Measurements from ENCODE around the gene KCNT2. TPM values are rescaled to one million over a fixed set of nuclear protein-coding genes. Genes with fewer than 3 reads are reported as not detected.
A peak's percentile ranks its signal among the peaks of the same experiment; 100 is the strongest.

The KCNT2 gene
- total and polyA plus RNA-seq, 2 of the 8 experiments (the other 6 are each of a cell fraction or from before 2014, with no cell fraction given), result 2.3 to 10.2 TPM

DNA sequence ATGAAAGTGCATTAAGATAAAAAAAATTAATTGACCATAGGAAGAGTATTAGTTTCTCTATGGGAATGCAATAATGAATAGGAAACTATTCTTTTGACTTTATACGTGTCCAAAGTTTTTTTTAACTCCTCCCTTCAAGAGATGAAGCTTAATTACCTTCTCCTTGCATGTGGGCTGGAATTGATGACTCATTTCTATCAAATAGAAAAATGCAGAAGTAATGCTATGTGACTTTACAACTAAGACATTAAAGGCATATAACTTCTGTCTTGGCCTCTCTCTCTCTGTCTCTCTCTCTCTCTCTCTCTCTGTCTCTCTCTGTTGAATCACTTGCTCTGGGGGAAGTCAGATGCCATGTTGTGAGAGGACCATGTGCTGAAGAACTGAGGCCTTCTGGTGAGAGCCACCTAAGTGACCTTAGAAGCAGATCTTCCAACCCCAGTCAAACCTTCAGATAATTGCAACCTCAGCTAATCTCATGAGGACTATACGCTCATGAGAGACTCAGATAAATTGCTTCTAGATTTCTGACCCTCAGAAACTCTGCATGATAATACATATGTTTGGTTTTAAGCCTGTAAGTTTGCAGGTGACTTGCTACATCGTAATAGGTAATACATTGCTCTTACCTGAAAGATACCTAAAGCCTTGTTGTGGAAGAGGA lies 414.2 kb downstream of the KCNT2 start:
- no peaks in the 10 kb centered on the region for H3K36me3 ChIP-seq (ENCODE audit: control insufficient read depth in 2 of 4, insufficient read depth in 4 of 4, low read length in 3 of 4)
- H2BK12ac ChIP-seq (ENCODE audit: low read depth, low read length), result no peak overlapping the region
- no peak overlapping the region for H2BK5ac ChIP-seq (ENCODE audit: low read depth, low read length)
- ChIA-PET POLR2A (ENCODE audit: partially characterized antibody) (no interaction called here), CTCF (ENCODE audit: partially characterized antibody) (no interaction called here)
- H4K8ac ChIP-seq (ENCODE audit: extremely low read depth, insufficient read depth, low read length), result no peak overlapping the region
- H4K5ac ChIP-seq (ENCODE audit: insufficient read length, low read depth, low read length), result no peak overlapping the region
- H4K20me1 ChIP-seq (replicated peaks in 1 of 2; ENCODE audit: control insufficient read depth in 1 of 2, insufficient read depth in 2 of 2, low read length in 2 of 2), result no peaks in the 10 kb centered on the region
- H2BK20ac ChIP-seq (ENCODE audit: low read length), result no peak overlapping the region
- H2AK5ac ChIP-seq (ENCODE audit: low read depth, low read length), result no peak overlapping the region
- 31% methylated on average over 3 of the region's 3 CpGs; no CpG with 5 or more reads in 1 of the 2 experiments for WGBS, 2 experiments (ENCODE audit: extremely low coverage in 1 of 2, insufficient coverage in 1 of 2, insufficient read length in 1 of 2, insufficient replicate concordance in 2 of 2, low coverage in 1 of 2, low lambda C conversion rate in 2 of 2, missing lambda C conversion rate in 1 of 2)
- no peak overlapping the region for H2BK15ac ChIP-seq (ENCODE audit: low read length)
- no peaks in the 10 kb centered on the region for H3K27me3 ChIP-seq (replicated peaks in 1 of 4; ENCODE audit: control insufficient read depth in 3 of 4, extremely low read depth in 1 of 4, insufficient read depth in 3 of 4, low read length in 3 of 4)
- H3K4me3 ChIP-seq (ENCODE audit: extremely low read depth in 1 of 4, insufficient read depth in 2 of 4, low read depth in 3 of 4, low read length in 4 of 4), result no peak overlapping the region
- H3K23ac ChIP-seq (ENCODE audit: insufficient read length), result no peak overlapping the region
- H3K27ac ChIP-seq (ENCODE audit: low read depth, low read length), result no peak overlapping the region
- no peaks in the 10 kb centered on the region for H3K23me2 ChIP-seq (ENCODE audit: low read depth, low read length)
- no peak overlapping the region for H4K91ac ChIP-seq (replicated peaks; ENCODE audit: insufficient read length, low read length)
- DNase-seq (ENCODE audit: low read depth in 1 of 2, low spot score in 2 of 2) (no peak), FAIRE-seq (no peak)
- H3K4ac ChIP-seq (replicated peaks; ENCODE audit: insufficient read length, low read depth, low read length), result no peak overlapping the region
- H3K4me1 ChIP-seq (replicated peaks in 1 of 4; ENCODE audit: control insufficient read depth in 3 of 4, insufficient read depth in 4 of 4, low read length in 3 of 4), result no peaks in the 10 kb centered on the region
- H3K18ac ChIP-seq (ENCODE audit: extremely low read depth, low read length), result no peak overlapping the region
- no peak overlapping the region for H3K56ac ChIP-seq (replicated peaks; ENCODE audit: insufficient read length, low read depth, low read length)
- no peak for TF ChIP-seq SUZ12 (IDR thresholded peaks at IDR 0.05; ENCODE audit: low read length)
- no peak for TF ChIP-seq RXRA (IDR thresholded peaks at IDR 0.05; ENCODE audit: insufficient read depth, low read depth, low read length)
- TF ChIP-seq MAFK (IDR thresholded peaks at IDR 0.05; ENCODE audit: low read depth, low read length), result 0 out of 2 replicates have a peak, but pooled peaks have one; percentile 23
- TF ChIP-seq CBX5 (IDR thresholded peaks at IDR 0.05; ENCODE audit: low read depth, low read length), result no peak
- TF ChIP-seq NRF1 (IDR thresholded peaks at IDR 0.05; ENCODE audit: low read depth, low read length), result no peak
- no peak overlapping the region for H2BK120ac ChIP-seq (replicated peaks; ENCODE audit: low read depth, low read length)
- no peaks in the 10 kb centered on the region for H3K79me2 ChIP-seq (ENCODE audit: control insufficient read depth in 1 of 2, insufficient read depth in 2 of 2, low read length in 2 of 2)
- H3K14ac ChIP-seq (ENCODE audit: insufficient read length), result no peak overlapping the region
- H3K9ac ChIP-seq (replicated peaks in 1 of 4; ENCODE audit: extremely low read depth in 1 of 4, low read depth in 3 of 4, low read length in 3 of 4), result no peak overlapping the region
- H3K9me3 ChIP-seq (ENCODE audit: insufficient read depth in 2 of 2, low read depth in 1 of 2, low read length in 1 of 2), result no peaks in the 10 kb centered on the region; a peak in 1 of 4 replicates
- H3K4me2 ChIP-seq (ENCODE audit: insufficient read depth in 1 of 2, low read depth in 2 of 2, low read length in 2 of 2), result no peak overlapping the region
- H2AFZ ChIP-seq (ENCODE audit: low read length), result no peak overlapping the region
- no peaks in the 10 kb centered on the region for H3K79me1 ChIP-seq (ENCODE audit: low read depth, low read length)

Measured in H1 (cell line).